Hematopoietic multipotent progenitor cell treated with erythropoietin and hydrocortisone succinate and interleukin-3 and kit ligand, for 17 days (in vitro differentiated cells): ENCODE measurements around the gene SPHK2.
"Not testable (repeated sequence)": the region's sequence is repeated elsewhere in the genome, so short reads cannot be mapped to it uniquely, and the experiment has no call there.

Source experiments
- DNase-seq: peaks from one replicate; pipeline ENCODE4 v3.0.0-alpha.2; 2015; ENCODE audit warnings: low spot score

SPHK2 gene

DNA sequence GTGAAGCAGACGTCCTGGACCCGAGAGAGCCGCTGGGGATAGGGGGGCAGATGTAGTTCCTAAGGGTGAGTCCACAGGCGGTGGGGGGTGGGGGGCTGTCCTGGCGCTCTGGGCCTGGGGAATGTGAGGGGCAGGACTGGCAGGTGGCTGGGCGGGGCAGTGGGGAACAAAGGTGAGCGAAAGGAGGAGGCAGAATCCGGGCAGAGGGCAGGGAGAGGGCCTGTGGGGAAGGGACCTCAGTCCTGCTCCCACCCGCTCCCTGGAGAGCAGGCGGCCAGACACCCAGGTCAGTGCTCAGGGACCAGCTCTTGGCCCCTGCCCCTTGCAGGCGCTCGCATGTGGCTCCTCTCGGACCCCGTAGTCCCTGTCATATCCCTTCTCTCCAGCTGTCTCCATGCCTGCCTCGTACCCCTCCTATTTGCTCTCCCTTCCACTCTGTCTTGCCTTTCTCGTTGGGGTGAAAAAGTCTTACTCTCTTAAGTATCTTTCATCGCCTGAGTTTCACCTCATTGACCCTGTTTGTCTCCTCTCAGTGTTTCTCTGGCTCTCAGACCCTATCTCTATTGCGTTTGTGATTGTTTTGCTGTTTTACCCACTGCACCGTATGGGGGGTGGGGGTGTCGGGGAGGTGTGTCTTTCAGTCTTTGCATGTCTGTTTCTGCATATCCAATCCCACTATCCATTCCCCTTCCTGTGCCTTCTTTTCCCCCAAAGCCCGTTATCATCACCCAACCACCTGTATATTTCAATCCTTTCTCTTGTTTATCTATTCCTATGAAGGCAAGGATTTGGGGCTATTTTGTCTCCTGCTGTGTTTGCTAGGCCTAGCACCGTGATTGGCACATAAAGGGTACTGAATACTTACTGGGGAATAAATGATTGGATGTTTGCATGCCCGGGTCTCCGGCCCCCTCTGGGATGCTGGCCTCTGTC, 5.8 kb downstream of the SPHK2 start:
- DNase-seq: no peak

DNA sequence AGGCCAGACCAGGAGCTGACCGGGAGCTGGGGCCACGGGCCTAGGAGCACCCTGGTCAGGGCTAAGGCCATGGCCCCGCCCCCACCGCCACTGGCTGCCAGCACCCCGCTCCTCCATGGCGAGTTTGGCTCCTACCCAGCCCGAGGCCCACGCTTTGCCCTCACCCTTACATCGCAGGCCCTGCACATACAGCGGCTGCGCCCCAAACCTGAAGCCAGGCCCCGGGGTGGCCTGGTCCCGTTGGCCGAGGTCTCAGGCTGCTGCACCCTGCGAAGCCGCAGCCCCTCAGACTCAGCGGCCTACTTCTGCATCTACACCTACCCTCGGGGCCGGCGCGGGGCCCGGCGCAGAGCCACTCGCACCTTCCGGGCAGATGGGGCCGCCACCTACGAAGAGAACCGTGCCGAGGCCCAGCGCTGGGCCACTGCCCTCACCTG, 6.6 kb downstream of the SPHK2 start:
- no peak for DNase-seq

DNA sequence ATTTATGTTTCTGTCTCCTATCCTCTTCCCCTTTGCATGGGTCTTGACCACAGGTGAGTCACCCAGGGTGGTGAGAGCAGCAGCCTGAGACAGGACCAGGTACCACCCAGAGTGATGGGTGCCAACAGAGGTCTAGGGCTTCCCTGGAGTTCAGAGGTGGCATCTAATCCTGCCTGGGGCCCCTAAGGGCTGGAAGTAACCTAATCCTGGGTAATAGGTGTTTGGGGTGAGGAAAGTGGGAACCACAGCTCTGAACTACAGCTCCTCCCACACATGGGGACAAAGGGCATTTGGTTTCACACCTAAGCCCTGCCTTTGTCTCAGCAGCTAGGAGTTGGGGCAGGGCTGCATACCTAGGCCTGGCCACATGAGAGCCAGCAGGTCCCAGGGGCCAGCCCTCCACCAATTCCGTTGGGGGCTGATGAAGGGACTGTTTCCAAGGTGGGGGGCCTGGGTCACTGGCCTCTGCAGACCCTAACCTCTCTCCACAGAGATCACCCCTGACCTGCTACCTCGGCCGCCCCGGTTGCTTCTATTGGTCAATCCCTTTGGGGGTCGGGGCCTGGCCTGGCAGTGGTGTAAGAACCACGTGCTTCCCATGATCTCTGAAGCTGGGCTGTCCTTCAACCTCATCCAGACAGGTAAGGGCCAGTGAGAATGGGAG, 8.0 kb downstream of the SPHK2 start:
- DNase-seq: no peak

DNA sequence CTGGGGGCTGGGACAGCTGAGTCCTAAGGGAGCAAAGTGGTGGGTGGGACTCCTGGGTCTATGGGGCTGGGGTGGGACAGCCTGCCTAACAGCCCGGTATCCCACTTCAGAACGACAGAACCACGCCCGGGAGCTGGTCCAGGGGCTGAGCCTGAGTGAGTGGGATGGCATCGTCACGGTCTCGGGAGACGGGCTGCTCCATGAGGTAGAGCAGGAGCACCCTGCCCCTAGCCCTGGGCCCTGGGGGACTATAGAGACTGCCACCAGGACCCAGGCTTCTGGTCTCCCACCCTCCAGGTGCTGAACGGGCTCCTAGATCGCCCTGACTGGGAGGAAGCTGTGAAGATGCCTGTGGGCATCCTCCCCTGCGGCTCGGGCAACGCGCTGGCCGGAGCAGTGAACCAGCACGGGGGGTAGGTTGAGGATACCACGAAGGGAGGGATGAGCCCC, 8.6 kb downstream of the SPHK2 start:
- no peak for DNase-seq

DNA sequence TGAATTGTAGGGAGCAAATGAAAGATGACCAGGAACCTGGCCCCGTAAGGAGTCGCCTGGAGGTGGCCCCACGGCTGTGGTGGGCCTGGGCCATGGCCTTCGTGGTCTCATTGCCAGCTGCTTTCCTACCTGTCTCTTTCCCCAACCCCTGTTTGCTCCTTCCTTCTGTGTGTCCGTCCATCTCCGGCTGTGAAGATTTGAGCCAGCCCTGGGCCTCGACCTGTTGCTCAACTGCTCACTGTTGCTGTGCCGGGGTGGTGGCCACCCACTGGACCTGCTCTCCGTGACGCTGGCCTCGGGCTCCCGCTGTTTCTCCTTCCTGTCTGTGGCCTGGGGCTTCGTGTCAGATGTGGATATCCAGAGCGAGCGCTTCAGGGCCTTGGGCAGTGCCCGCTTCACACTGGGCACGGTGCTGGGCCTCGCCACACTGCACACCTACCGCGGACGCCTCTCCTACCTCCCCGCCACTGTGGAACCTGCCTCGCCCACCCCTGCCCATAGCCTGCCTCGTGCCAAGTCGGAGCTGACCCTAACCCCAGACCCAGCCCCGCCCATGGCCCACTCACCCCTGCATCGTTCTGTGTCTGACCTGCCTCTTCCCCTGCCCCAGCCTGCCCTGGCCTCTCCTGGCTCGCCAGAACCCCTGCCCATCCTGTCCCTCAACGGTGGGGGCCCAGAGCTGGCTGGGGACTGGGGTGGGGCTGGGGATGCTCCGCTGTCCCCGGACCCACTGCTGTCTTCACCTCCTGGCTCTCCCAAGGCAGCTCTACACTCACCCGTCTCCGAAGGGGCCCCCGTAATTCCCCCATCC, 9.4 kb downstream of the SPHK2 start:
- no peak for DNase-seq

DNA sequence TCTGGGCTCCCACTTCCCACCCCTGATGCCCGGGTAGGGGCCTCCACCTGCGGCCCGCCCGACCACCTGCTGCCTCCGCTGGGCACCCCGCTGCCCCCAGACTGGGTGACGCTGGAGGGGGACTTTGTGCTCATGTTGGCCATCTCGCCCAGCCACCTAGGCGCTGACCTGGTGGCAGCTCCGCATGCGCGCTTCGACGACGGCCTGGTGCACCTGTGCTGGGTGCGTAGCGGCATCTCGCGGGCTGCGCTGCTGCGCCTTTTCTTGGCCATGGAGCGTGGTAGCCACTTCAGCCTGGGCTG, 9.9 kb downstream of the SPHK2 start:
- no peak for DNase-seq

DNA sequence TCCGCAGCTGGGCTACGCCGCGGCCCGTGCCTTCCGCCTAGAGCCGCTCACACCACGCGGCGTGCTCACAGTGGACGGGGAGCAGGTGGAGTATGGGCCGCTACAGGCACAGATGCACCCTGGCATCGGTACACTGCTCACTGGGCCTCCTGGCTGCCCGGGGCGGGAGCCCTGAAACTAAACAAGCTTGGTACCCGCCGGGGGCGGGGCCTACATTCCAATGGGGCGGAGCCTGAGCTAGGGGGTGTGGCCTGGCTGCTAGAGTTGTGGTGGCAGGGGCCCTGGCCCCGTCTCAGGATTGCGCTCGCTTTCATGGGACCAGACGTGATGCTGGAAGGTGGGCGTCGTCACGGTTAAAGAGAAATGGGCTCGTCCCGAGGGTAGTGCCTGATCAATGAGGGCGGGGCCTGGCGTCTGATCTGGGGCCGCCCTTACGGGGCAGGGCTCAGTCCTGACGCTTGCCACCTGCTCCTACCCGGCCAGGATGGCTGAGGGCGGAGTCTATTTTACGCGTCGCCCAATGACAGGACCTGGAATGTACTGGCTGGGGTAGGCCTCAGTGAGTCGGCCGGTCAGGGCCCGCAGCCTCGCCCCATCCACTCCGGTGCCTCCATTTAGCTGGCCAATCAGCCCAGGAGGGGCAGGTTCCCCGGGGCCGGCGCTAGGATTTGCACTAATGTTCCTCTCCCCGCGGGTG, 10.4 kb downstream of the SPHK2 start:
- DNase-seq: peak; percentile 58

DNA sequence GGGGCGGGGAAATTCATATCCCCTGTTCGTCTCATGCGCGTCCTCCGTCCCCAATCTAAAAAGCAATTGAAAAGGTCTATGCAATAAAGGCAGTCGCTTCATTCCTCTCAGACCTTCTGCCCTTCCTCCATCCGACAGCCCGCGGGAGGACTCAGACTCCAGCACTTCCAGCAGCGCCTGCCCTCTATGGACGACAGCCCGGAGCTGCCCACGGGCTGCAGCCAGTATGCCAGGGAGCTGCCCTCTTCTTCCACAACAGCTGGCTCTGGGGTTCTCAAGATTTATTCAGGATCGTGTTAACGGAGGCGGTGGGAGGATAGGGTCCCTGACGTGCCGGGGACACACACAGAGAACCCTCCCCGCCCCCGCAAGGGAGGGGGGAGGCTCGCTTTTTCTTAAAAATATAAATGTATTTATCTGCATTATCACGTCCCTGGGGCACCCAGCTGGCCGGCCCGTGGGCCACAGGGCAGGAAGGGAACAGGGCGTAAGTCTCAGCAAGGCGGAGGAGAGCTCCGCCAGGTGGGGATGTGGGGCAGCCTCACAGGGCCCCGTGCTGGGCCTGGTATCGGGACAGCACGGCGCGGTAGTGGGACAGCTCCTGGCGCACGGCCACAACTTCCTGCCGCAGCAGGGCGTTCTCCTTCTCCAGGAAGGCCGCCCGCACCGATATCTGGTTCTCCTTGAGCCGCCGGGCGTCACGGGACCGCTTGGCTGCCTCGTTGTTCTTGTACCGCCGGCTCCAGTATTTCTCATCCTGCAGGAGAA, 11.2 kb downstream of the SPHK2 start:
- peak; percentile 88 for DNase-seq

DNA sequence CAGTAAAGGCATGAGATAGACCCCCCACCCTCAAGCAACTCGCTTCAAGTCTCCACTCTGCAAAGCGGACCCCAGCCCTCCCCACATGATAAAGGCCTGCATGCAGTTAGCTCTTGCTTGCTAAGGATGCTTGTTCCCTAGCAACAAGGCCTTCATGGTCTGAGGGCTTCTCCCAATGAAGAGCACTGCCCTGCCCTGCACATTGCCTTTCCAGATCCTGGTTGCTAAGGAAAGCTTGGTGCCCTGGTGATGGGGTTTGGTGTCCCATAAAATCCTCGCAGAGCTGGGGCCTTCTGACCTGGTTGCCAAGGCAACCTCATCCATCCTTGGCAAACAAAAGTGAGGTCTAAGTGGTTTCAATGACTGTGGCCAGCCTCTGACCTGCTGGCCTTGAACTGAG, 11.9 kb downstream of the SPHK2 start:
- no peak for DNase-seq

DNA sequence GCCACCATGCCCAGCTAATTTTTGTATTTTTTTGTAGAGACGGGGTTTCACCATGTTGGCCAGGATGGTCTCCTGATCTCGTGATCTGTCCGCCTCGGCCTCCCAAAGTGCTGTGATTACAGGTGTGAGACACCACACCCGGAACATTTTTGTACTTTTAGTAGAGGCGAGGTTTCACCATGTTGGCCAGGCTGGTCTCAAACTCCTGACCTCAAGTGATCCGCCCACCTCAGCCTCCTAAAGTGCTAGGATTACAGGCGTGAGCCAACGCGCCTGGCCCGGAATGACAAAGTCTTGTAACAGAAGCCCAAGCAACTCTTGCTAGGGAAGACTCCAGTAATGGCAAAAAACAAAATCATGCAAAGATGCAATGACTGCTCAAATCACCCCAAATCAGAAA, 13.0 kb downstream of the SPHK2 start:
- DNase-seq: not testable (repeated sequence)

DNA sequence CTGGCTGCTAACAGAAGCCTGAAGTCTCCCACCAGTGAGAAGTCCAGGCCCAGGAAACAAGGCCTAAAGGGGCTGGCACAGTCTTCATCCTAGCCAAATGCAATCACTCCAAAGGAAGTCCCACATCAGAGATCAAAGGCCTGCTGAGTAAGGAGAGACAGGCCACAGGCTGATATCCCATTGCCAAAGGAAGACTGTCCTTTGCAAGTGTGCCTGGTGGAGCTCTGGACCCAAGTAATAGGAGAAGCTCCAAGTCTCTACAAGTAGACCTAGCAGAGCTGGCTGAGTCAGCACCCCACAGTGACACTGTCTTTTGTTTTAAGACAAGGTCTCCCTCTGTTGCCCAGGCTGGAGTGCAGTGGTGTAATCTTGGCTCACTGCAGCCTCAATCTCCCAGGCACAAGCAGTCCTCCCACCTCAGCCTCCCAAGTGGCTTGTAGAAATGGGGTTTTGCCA, 13.4 kb downstream of the SPHK2 start:
- peak; percentile 66 for DNase-seq

DNA sequence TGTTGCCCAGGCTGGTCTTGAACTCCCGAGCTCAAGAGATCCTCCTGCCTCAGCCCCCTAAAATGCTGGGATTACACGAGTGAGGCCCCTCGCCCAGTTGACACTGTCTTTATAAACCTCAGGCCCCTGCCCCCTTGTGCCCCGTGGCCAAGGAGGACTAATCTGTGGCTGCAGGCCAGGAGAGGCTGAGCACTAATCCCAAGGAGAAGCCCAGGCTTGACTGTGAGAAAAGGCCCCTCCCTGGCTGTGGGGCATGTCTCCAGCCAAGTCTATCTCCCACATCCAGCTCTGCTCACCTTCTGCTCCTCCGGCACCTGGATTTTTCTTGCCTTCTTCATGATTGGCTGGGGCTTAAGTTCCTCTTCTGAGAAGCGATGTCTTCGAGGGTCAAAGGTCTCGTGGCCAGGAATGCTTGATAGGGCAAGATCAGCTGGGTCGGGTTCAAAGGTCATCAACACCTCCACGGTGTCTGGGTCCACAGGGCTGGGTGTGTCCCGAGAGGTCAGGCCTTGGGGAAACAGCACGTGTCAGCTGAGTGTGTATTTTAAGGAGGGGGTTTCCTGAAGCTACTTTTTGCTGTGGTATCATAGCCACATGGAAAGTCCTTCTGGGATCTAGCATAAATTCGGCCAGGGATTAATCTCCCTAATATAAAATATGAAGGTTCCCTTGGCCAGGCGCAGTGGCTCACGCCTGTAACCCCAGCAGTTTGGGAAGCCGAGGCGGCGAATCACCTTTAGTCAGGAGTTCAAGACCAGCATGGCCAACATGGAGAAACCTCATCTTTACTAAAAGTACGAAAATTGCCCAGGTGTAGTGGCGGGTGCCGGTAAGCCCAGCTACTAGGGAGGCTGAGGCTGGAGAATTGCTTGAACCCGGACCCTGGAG, 14.1 kb downstream of the SPHK2 start:
- DNase-seq: peak; percentile 58

DNA sequence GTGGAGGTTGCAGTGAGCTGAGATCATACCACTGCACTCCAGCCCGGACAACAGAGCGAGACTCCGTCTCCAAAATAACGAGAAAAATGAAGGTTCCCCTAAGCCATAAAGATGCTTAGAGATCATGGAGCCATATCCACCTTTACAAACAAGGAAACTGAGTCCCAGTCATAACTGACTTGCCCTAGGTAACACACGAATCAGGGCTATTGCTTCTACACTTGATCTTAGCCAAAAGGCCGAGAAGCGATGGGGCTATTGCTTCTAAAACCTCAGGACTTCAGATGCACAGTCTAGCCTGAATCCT, 14.7 kb downstream of the SPHK2 start:
- no peak for DNase-seq

DNA sequence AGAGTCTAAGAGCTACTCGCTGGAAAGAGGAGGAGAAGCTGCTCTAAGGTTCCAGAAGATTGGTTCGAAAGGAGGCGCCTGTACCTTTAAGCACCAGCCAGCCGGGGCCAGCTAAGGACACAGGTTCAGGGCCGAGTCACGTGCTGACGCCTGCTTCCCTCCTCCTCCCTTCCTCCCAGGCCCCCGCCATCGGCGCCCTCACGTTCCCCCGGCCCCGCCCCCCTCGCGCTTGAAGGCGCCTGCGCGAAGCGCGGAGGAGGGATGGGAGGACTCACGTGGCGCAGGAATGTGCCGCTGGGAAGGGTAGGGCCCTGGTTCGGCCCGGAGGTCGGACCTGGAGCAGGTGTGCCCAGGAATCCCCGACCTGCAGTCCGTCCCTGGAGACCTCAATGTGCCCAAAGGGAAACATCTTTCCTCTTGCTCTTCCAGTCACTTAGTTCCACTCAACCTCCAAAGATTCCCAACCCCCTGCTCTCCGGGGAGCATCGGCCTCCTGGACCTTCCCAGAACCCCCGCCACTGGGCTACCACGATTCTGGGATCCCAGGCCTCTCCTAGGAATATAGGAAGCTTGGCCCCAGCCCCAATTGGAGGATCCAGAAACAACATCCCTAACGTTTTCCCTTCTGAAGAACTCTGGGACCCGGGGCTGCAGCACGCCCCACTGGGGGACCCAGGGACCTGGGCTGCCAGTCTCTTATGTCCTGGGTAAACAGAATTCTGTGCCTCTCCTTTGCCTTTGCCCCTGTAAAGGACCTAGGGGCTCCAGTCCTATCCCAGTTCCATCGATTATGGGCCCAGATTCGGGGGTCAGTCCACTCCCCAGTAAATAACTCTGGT, 15.3 kb downstream of the SPHK2 start:
- DNase-seq: peak; percentile 97

DNA sequence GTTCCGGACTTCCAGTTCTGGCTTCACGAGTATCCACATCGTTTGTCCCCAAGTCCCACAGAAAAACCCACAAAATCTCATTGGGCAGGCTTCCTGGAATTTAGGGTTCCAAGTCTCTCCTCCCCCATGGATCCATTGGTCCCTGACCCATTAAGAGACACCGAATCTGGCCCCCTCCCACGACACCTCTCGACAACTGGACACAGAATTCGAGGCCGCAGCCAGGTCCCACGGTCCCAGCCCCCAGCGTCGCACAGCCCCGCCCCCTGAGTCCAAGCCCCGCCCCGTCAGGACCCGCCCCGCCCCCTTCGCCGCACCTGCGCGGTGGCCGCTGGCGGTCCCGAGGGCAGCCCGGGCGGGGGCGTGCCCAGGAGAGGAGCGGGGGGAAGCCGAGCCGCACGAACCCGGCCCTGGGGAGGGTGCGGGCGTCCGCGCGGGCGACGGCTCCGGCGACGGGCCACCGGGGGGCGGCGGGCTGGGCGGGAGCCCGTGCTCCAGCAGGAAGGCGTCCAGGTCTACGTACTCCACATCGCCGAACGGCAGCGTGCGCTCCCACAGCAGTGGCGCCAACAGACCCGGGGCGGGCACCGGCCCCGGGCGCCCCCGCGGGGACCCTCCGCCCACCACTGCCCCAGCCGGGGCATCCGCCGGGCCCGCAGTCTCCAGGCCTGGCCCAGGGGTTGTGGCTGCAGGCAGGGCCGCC, 16.1 kb downstream of the SPHK2 start:
- peak; percentile 83 for DNase-seq

DNA sequence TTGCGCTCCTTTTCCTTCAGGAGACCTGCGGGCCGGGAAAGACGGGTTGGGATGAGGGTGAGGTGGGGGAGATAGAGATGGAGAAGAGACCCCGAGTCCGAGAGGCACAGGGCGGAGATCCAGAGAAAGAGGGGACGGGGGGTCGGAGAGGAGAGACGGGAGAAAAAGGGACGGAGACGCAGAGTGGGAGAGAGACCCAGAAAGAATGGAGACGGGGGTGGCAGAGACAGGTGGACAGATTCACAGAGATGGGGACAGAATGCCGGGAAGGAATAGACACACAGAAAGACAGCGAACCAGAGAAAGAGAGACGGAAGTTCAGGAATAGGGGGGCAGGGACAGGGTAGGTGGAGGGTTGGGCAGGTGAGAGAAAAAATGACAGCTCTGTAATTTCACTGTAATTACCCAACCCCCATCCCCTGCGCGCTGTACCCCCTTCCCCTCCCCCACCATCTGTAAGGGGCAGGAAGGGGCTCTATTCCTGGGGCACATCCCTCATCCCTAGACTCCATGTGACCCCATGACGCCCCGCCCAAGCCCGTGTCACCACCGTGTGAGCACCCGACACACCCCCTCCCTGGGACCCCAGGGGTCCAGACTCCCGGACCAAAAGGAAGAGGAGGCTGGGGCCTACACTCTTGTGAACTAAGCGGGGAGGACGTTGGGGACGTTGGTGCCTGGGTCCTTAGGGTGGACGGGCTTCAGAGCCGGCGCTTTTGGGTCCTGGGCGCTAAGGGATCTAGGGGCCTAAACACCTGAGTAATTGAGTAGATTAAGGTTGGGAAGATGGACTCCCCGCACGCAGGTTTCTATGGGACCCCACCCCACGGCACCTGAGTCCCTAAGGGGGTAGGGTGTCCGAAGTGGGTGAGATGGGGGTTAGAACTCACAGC, 16.9 kb downstream of the SPHK2 start:
- no peak for DNase-seq

DNA sequence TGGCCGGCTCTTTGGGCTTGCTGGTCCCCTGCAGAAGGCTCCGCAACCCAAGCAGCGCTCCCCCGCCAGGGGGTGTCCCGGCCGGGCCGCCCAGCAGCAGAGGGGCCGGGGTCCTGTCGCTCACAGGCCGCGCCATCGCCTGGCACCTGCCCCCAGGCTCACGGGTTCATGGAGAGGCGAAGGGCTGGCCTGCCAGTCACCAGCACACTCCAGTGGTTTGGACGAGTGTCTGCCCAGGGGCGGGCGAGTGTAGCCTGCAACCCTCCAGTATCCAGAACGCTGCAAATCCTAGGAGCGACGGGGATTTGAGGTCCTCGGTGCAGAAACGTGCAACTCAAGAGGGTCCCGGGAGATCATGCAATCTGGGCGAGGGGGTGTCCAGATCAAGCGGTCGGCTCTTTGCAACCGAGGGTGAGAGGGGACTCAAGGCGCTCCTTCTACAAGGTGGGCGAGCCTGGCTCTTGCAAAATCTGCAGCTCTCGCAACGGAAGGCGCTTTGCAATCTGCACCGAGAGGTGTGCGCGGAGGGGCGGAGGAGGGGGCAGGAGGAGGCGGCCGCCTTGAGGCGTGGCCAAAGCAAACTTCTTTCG, 17.6 kb downstream of the SPHK2 start, which contains the start of gene DBP:
Gene DBP (minus strand): TSS at position 521 of the 590 bp plus-strand sequence. CDS start 385 bp downstream, at position 136.
- no peak for DNase-seq
